Right kidney (tissue), 1 donor: ENCODE data around the gene TRH.
"Not testable (repeated sequence)": the region's sequence is repeated elsewhere in the genome, so short reads cannot be mapped to it uniquely, and the experiment has no call there.

Experiments used
- DNase-seq: peaks from one replicate; pipeline ENCODE4 v3.0.0-alpha.2; 2016

TRH gene

DNA sequence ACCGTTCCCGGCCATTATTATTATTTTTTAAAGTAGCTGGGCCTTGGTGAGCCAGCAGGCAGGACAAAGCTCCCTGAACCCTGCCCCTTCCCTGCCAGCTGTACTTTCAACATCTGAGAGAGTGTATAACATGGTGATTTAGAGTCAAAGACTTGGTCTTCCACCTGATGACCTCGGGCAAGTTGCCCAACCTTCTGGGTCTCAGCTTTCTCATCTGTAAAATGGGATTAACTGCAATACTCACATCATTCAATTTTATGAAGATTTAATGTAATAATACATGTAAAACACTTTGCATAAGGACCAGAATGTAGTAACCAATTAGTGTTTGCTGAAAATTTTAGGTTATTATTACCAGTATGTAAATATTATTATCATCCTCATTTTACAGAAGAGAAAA lies 11.9 kb upstream of the TRH start:
- no peak for DNase-seq

DNA sequence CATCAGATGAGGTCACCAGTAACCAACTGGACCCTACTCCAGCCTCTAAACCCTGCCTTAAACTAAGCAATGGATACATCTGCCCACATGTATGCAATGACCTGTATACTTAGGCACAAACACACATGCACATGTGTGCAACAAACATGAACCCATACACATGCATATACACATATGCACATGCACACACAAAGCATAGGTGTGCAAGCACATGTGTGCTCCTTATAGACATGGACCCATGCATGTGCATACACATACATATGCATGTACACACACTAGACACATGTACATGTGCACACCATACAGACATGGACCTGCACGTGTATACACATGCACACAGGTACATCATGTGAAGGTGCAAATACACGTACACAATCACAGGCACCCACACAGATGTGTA lies 8.6 kb upstream of the TRH start:
- no peak for DNase-seq

GRCh38 chr3:129966876-129967275 lies 7.6 kb upstream of the TRH start:
- DNase-seq: no peak

DNA sequence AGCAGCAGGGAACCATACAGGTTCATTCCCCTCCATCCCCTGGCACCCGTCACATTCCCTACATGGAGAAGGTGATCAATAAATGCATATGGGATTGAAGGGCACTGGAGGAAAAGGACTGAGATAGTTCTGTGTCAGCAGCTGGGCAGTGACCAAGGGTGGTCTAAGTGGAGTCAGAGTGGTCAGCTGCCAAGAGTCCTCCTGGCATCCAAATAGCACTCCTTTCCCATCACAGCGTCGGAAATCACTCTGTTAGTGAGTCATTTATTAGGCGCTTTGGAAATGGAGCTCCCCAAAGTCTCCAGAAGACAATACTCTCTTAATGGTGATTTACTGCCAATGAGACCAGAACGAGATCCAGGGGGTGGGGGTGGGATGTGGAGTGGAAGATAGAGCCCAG lies 6.8 kb upstream of the TRH start:
- no peak for DNase-seq

DNA sequence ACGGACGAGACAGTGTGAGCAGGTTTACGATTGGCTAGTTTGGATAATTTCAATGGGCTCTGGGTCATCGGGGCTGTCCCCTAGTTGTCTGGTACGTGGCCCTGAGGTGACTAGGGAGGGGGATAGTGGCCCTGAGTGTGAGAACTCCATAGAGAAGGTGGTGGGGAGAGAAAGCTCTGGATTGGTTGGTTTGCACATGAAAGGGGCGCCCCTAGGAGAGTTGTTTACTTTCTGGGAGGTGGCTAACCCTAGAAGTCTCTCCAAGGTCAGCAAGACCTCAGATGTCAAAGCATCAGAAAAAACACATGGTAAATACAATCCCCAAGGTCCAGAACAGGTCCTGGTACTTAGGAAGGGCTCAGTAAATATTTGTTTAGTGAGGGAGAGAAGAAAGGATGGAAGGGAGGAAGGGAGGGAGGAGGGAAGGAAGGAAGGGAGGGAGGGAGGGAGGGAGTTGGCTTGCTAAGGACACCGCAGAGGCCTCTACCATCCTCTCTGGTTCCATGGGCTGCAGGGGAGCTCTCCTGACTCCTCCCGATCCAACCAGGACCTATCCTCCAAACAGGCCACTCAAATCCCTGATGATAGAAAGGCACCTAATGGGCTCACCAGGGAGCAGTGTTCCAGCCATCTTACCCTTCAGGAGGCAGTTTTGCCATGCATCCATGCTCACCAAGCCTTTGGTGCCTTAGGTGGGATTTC lies 3.0 kb upstream of the TRH start:
- DNase-seq: no peak

DNA sequence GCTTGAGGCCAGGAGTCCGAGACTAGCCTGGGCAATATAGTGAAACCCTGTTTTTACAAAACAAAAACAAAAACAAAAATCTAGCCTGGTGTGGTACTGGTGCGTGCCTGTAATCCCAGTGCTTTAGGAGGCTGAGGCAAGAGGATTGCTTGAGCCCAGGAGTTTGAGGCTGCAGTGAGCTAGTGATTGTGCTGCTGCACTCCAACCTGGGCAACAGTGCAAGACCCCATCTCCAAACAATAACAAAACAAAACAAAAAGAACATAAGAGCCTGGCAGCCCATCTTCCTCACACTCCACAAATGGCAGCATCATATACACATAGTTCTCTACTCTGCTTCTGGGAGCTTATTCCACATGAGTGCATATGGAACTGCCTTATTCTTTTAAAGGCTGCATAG lies 2.2 kb upstream of the TRH start:
- no peak for DNase-seq

- no peak for DNase-seq
These were observed 512 bp upstream of the TRH start for GRCh38 chr3:129973853-129974563.

- peak; percentile 57 for DNase-seq
These were observed 549 bp downstream of the TRH start for GRCh38 chr3:129974833-129975704.

- DNase-seq: no peak
These were observed 1.2 kb downstream of the TRH start for GRCh38 chr3:129975705-129976048.

GRCh38 chr3:129976286-129976685 lies 1.8 kb downstream of the TRH start:
- DNase-seq: no peak

DNA sequence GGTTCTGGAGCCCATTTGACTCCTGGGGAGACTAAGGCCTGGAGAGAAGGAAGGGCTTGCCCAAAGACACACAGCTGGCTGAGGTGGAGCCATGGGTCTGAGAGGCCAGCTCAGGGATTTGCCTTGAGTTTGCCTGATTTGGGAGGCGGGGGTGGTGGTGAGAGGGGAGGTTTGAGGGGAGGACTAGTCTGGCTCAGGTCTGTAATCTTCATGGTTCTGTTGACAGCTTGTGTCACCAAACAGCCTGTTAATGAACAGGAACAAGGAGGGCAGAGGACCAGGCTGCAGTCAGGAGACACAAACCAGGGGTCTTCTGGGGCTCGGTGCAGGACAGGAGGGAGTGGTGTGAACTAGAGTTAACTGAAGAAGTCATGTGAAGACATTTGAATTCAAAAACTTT lies 3.6 kb downstream of the TRH start:
- DNase-seq: no peak

- DNase-seq: no peak
These were observed 5.4 kb downstream of the TRH start for GRCh38 chr3:129979905-129980304.

GRCh38 chr3:129983561-129983960 lies 9.0 kb downstream of the TRH start:
- no peak for DNase-seq

DNA sequence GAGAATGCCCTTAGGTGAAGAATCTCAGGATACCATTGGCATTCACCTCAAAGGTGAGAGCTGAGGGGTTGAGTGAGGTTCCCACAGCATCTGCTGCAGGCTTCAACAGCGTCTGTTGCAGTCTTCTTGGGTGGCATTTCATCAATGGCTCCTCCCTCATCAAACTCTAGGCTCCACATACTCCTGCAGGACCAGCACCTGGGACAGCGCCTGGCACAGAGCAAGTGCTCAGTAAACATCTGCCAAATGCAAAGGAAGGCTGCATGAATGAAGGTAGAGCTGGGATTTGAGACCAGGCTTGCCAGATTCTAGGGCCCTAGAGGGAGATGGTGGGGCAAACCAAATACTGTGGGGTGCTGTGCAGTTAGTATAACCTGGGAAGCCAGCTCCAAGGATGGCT lies 9.6 kb downstream of the TRH start:
- no peak for DNase-seq

GRCh38 chr3:129985113-129985512 lies 10.6 kb downstream of the TRH start:
- no peak for DNase-seq

DNA sequence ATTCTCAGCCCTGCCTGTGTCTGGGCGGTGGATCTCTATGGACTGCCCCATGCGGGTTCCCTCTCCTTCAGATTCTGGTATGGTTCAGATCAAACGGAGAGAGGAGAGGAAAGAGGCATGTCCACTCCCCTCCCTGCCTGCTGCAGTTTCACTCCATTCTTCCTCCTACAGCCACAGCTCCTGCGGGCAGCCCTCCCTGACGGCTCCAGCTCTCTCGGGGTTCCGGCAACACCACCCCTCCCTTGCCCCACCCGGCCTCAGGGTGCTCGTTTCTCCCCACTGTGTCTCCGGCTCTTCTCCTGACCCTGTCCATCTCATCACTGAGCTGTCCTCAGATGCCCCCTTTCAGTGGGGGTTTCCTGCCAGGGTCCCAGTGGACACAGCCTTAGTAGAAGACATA lies 13.9 kb downstream of the TRH start:
- no peak for DNase-seq

DNA sequence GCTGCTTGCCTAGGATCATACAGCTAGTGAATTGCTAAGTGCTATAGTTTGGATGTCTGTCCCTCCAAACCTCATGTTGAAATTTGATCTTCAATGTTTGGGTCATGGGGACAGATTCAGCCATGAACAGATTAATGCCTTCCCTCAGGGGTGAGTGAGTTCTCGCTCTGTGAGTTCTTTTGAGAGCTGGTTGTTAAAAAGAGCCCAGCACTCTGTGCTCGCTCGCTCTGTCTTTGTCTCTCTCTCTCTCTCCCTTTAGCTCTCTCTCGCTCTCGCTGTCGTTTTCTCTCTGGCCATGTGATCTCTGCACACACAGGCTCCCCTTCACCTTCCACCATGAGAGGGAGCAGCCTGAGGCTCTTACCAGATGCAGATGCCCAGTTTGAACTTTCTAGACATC lies 14.9 kb downstream of the TRH start:
- DNase-seq: no peak

DNA sequence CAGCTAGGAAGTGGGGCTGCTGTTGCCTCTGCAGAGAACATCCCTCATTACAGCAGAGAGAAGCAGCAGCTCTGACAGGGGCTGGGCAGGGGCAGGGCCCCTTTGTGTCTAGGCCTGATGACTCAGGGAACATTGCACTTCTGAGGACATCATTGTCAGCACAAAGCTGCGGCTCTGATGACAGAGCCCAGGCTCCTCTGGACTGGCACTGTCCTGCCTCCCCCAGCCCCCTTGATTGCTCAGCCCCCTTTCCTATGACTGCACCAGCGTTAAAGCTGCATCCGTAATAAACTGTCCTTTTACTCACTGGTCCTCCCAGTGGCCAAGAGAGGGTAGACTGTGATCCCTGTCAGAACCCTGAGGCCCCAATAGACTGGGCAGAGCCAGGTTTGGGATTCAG lies 18.3 kb downstream of the TRH start:
- no peak for DNase-seq

DNA sequence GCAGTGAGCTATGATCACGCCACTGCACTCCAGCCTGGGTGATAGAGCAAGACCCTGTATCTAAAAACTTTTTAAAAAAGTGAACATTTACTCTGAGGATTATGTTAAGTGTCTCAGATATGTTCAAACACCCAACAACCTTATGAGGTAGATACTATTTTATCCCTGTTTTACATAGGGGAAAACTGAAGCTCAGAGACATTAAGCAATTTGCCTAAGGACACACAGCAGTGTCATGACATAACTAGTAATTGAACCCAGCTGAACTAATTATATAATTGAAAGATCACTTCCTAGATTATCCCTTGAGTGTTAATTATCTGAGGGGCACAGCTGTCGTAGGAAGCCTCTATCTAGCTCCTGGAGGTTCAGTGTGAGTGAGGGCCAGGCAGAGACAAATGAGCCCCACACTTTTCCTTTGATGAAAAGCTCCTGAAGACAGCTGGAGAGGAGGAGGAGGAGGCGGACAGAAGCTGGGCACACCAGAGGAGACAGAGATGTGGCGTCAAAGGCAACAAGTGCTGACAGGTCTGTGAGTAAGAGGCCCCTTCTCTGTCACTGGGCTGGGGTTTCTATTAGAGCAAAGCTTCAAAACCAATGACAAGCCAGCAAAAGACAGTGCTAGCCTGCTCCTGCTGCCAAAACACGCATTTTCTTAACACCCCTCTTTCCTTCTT lies 20.5 kb downstream of the TRH start:
- DNase-seq: no peak

DNA sequence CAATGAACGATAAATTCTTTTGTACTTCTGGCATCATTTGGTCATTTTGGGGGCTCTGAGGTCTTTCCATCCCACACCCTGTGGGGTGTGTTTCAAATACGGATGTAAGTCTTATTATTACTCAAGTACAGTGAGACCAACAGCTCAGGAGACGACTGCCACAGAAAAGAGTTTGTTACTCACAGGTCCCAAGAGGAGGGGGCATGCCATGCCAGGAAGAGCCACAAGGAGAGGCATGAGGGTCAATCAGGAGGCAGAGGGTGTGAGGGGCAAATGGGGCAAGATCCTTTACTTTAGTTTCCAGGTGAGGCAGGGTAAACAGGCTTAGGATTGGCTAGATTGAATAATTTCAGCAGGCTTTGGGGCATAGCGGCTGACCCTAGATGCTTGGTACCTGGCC lies 21.6 kb downstream of the TRH start:
- no peak for DNase-seq

GRCh38 chr3:129999176-129999575 lies 24.7 kb downstream of the TRH start:
- not testable (repeated sequence) for DNase-seq

DNA sequence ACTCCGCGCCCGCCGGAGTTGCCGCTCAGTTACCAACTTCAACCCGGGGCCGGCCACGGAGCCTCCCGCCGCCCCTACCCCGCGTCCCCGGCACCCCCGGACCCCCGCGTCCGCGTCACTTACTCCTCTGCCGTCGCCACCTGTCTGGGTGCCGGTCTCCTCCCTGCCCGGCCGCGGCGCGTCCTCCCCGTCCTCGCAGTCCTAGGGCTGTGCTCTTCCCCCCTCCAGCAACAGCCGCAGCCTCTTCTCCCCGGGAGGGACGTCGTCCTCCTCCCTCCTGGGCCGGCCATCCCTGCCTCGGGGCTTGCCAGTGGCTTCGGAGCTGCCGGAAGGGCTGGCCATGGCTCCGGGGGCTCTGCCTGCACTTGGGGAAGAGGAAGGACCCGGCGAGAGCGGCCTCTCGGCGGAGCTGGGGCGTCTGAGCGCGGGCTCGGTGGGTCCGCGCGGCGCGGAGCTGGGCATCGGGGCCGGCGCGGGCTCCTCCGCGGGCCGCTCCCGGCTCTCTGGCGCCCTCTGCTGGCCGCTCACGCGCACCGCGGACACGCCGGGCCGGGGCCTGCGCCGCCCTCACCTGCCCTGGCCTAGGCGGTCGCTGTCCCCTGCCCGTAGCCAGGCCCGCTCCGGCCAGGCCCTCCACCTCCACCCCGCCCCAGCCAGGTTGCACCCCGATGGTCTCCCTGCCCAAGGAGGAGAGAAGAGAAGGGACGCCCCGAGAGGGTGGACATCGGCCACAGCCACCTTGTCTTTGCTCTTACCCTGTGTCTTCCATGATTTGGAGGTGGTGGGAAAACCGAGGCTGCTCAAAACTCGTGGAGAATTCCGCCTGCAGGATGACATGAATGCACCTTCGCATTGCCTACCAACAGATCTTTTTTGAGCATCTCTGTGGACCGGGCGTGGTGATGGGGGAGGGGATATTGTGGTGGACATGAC lies 28.4 kb downstream of the TRH start:
- DNase-seq: peak; percentile 73
